Neural cell (in vitro differentiated cells): ENCODE measurements around the gene TSPAN15. TPM values are rescaled to one million over a fixed set of nuclear protein-coding genes. Genes with fewer than 3 reads are reported as not detected.

ENCODE experiments used
- H2AFZ ChIP-seq: fragments of 200-600, 300-800 bp; sonication (generic), shearing (Covaris generic); 2 replicates; pipeline ENCODE4 v1.6.0; 2014; ENCODE audit warnings: low read depth, mild to moderate bottlenecking, antibody characterized with exemption, low read length, moderate library complexity
- H3F3A ChIP-seq: fragments of 200-600 bp; shearing (Covaris generic); 2 replicates; pipeline ENCODE4 v1.6.1; 2016; ENCODE audit warnings: mild to moderate bottlenecking, moderate library complexity, mixed read lengths, antibody characterized with exemption, low read length; ENCODE audit not compliant: insufficient read depth, poor library complexity, severe bottlenecking
- H3K27ac ChIP-seq: fragments of 200-600, 300-800 bp; sonication (generic), shearing (Covaris generic); 2 replicates; pipeline ENCODE4 v1.5.1; 2014; ENCODE audit warnings: mild to moderate bottlenecking, low read length, moderate library complexity
- H3K27me3 ChIP-seq: fragments of 300-800, 200-600 bp; sonication (generic), shearing (Covaris generic); 2 replicates; pipeline ENCODE4 v1.6.0; 2014; ENCODE audit warnings: mild to moderate bottlenecking, low read depth, low read length, moderate library complexity; ENCODE audit not compliant: insufficient read depth
- H3K36me3 ChIP-seq: fragments of 300-800, 200-600 bp; sonication (generic), shearing (Covaris generic); 2 replicates; pipeline ENCODE4 v1.5.1; 2014; ENCODE audit warnings: mild to moderate bottlenecking, antibody characterized with exemption, low read length, moderate library complexity; ENCODE audit not compliant: insufficient read depth
- H3K4me2 ChIP-seq: fragments of 300-800, 200-600 bp; sonication (generic), shearing (Covaris generic); 2 replicates; pipeline ENCODE4 v1.6.0; 2014; ENCODE audit warnings: mild to moderate bottlenecking, low read length
- H3K4me3 ChIP-seq: fragments of 300-800, 200-600 bp; sonication (generic), shearing (Covaris generic); 2 replicates; pipeline ENCODE4 v1.5.1; 2014; ENCODE audit warnings: mild to moderate bottlenecking, low read length, moderate library complexity
- H3K79me2 ChIP-seq: fragments of 200-600 bp; shearing (Covaris generic); replicated peaks from 2 replicates; pipeline ENCODE4 v1.6.0; 2014; ENCODE audit warnings: mild to moderate bottlenecking, low read length, moderate library complexity; ENCODE audit not compliant: insufficient read depth
- H3K9ac ChIP-seq: fragments of 300-800, 200-600 bp; sonication (generic), shearing (Covaris generic); 2 replicates; pipeline ENCODE4 v1.6.1; 2016; ENCODE audit warnings: mild to moderate bottlenecking, low read length, mixed read lengths
- H3K9me2 ChIP-seq: fragments of 200-600 bp; shearing (Covaris generic); 2 replicates; pipeline ENCODE4 v1.6.1; 2016; ENCODE audit warnings: mild to moderate bottlenecking, low read length, mixed read lengths; ENCODE audit not compliant: insufficient read depth
- H3K9me3 ChIP-seq: fragments of 200-600, 300-800 bp; sonication (generic), shearing (Covaris generic); 2 replicates; pipeline ENCODE4 v1.6.1; 2016; ENCODE audit warnings: mild to moderate bottlenecking, mixed run types, low read length, moderate library complexity, mixed read lengths
- H4K20me1 ChIP-seq: fragments of 200-600 bp; shearing (Covaris generic); 2 replicates; pipeline ENCODE4 v1.6.1; 2016; ENCODE audit warnings: mild to moderate bottlenecking, mixed run types; ENCODE audit not compliant: insufficient read depth
- CTCF ChIP-seq: fragments of 450-650 bp; IDR thresholded peaks from 2 replicates; pipeline ENCODE4 v1.5.1; 2014; ENCODE audit warnings: antibody characterized with exemption, mild to moderate bottlenecking, moderate library complexity; ENCODE audit not compliant: poor library complexity, severe bottlenecking
- EP300 ChIP-seq: fragments of 450-650 bp; conservative IDR thresholded peaks from 2 replicates; pipeline ENCODE4 v1.6.1; 2014; ENCODE audit warnings: antibody characterized with exemption, mild to moderate bottlenecking, moderate library complexity; ENCODE audit not compliant: poor library complexity, severe bottlenecking
- EZH2 ChIP-seq: fragments of 200-600, 300-800 bp; shearing (Covaris generic), sonication (generic); IDR thresholded peaks from 2 replicates; pipeline ENCODE4 v1.6.1; 2014; ENCODE audit warnings: antibody characterized with exemption, low read length, borderline replicate concordance, mild to moderate bottlenecking; ENCODE audit not compliant: insufficient read depth, poor library complexity, severe bottlenecking
- MXI1 ChIP-seq: fragments of 450-650 bp; conservative IDR thresholded peaks from 2 replicates; pipeline ENCODE4 v1.6.1; 2014; ENCODE audit warnings: antibody characterized with exemption, mild to moderate bottlenecking; ENCODE audit not compliant: poor library complexity, severe bottlenecking
- POLR2AphosphoS5 ChIP-seq: IDR thresholded peaks from 2 replicates; pipeline ENCODE4 v1.6.1; 2012
- RAD21 ChIP-seq: fragments of 450-650 bp; conservative IDR thresholded peaks from 2 replicates; pipeline ENCODE4 v1.6.1; 2014; ENCODE audit warnings: antibody characterized with exemption, mild to moderate bottlenecking, moderate library complexity
- REST ChIP-seq: IDR thresholded peaks from 2 replicates; pipeline ENCODE4 v1.6.1; 2012; ENCODE audit warnings: borderline replicate concordance
- SMC3 ChIP-seq: fragments of 450-650 bp; conservative IDR thresholded peaks from 2 replicates; pipeline ENCODE4 v1.6.1; 2014; ENCODE audit warnings: antibody characterized with exemption, mild to moderate bottlenecking, moderate library complexity; ENCODE audit not compliant: poor library complexity
- TAF1 ChIP-seq: IDR thresholded peaks from 2 replicates; pipeline ENCODE4 v1.6.1; 2012; ENCODE audit warnings: low read depth
- polyA plus RNA-seq: library from polyadenylated mRNA; depleted of rRNA; stranded (reverse); fragments of >200 nt; gene quantifications from 2 replicates; pipeline ENCODE4 v1.2.3, GENCODE V29; 2014

The TSPAN15 gene
- polyA plus RNA-seq, 1 donor from 2014 or later: 1.2 TPM

DNA sequence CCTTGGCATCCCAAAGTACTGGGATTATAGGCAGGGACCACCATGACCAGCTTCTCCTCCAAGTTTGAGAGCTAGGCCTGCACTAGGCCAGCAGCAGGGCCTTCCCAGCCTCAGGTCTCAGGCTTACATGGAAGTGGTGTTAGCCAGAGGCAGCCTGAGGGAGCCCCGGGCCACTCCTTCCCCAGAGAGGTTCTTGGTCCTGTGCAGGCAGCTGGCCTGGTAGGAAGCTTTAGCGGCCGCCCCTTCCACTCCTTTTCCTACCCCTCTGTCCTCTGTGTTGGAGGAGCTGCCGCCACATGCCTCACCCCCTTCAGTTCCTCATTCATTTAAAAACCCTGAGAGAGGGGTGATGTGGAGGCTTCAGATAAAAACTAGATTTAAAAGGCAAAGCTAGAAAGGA, 40.3 kb downstream of the TSPAN15 start:
- H3K4me3 ChIP-seq: no peak overlapping the region
- H3K79me2 ChIP-seq: no peaks in the 10 kb centered on the region
- H4K20me1 ChIP-seq: no peaks in the 10 kb centered on the region
- H3K36me3 ChIP-seq: no peaks in the 10 kb centered on the region
- TF ChIP-seq SMC3 (no peak), POLR2AphosphoS5 (no peak), REST (no peak), CTCF (no peak), MXI1 (no peak), RAD21 (no peak), TAF1 (no peak), EP300 (no peak), EZH2 (no peak)
- H3K27ac ChIP-seq: no peak overlapping the region
- H2AFZ ChIP-seq: no peak overlapping the region
- H3K9me3 ChIP-seq: no peaks in the 10 kb centered on the region
- H3K9me2 ChIP-seq: no peaks in the 10 kb centered on the region
- no peak overlapping the region for H3K4me2 ChIP-seq
- no peaks in the 10 kb centered on the region for H3F3A ChIP-seq
- no peaks in the 10 kb centered on the region for H3K27me3 ChIP-seq
- no peak overlapping the region for H3K9ac ChIP-seq

DNA sequence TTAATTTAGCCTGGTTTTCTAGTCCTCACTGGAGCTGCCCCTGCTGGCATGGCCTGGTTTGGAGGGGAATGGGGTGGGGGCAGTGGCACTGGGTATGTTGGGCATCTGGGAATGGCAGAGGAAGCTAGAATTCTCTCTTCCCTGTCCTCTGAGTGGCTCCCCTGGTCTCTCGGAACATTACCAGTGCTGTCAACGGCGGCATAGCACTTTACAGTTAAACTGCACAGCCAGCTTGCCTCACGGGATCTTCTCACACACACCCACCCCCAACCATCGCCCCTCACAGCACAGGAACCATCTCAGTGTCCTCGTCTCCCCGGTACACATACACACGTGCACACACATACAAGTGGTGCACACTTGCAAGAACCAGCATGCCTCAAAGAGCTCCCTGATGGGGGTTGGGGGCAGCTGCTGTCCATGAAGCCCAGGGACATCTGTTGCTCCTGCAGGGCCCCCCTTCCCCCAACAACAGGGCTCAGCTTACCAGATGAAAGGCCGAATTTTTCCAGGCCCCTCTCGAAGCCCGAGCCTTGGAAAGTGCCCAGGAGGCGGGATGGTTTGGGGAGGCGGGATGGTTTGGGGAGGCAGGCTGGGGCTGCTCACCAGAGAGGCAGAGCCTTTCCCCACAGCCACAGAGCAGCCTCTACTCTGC, 41.0 kb downstream of the TSPAN15 start:
- Histone ChIP-seq H4K20me1 (no peaks in the 10 kb centered on the region), H3F3A (no peaks in the 10 kb centered on the region), H3K9me3 (no peaks in the 10 kb centered on the region), H3K36me3 (no peaks in the 10 kb centered on the region), H3K4me2 (no peak overlapping the region), H3K79me2 (no peaks in the 10 kb centered on the region), H3K27me3 (no peaks in the 10 kb centered on the region), H2AFZ (no peak overlapping the region), H3K9me2 (no peaks in the 10 kb centered on the region), H3K9ac (no peak overlapping the region), H3K4me3 (no peak overlapping the region), H3K27ac (no peak overlapping the region)
- TF ChIP-seq MXI1 (no peak), RAD21 (no peak), SMC3 (no peak), CTCF (no peak), EP300 (no peak), REST (no peak), POLR2AphosphoS5 (no peak), EZH2 (no peak)
